Measurements from ENCODE around the gene KRTAP1-4. TPM values are rescaled to one million over a fixed set of nuclear protein-coding genes. Genes with fewer than 3 reads are reported as not detected.

KRTAP1-4 gene
- total RNA-seq, 3 donors from 2014 or later (not counting 1 experiment from before 2014, with no cell fraction given), result not detected

DNA sequence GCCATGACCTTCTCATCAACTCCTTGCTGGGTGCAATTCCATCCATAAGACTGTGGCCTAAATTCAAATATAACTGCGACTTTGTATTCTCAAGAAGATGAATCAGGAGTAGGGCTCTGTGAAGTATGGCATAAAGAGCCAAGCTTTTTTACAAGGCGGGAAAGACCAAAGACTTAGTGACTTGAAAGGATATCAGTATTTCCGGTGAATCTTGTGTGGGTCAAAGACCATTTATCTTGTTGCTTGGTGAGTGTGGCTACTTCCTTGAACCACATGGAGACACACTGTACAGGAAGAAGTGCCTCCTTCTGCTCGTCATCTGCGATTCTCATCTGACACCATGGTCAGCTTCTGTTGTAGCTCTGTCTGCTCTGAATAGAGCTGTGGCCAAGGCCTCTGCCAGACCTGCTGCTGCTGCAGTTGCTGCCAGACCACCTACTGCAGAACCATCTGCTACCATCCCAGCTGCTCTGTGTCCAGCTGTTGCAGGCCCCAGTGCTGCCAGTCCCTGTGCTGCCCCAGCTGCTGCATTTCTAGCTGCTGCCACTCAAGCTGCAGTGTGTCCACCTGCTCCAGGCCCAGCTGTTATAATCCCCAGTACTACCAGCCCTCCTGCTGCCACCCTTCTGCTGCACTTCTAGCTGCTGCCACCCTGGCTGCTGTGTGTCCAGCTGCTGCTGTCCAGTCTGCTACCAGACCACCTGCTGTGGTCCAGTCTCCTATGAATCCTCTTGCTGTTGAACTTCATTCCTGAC is 41.8 kb upstream of the KRTAP1-4 start:
- H3K27me3 Mint-ChIP-seq (ENCODE audit: low read depth in 2 of 2), result peaks cover 20 to 22% of the 10 kb centered on the region in 2 donors
- DNase-seq, result no peak
- H3K4me1 Mint-ChIP-seq, result no peaks in the 10 kb centered on the region
- ATAC-seq, result no peak
- no peaks in the 10 kb centered on the region for H3K9me3 Mint-ChIP-seq
- intact Hi-C loops (cut with micrococcal nuclease), result no loop called here
- H3K27ac Mint-ChIP-seq, result no peak overlapping the region
- WGBS (ENCODE audit: insufficient coverage), result 86% methylated on average over 5 of the region's 5 CpGs
- H3K4me3 Mint-ChIP-seq, result no peak overlapping the region
- Histone ChIP-seq H3K27me3 (ENCODE audit: control insufficient read depth, insufficient read depth, low read length) (peaks cover 3% of the 10 kb centered on the region), H3K9me3 (ENCODE audit: control insufficient read depth, insufficient read depth, low read length) (no peaks in the 10 kb centered on the region), H3K4me1 (ENCODE audit: control insufficient read depth, insufficient read depth, low read length) (no peaks in the 10 kb centered on the region), H3K27ac (ENCODE audit: low read length) (no peak overlapping the region), H3K36me3 (ENCODE audit: control insufficient read depth, insufficient read depth, low read length) (no peaks in the 10 kb centered on the region), H3K4me3 (ENCODE audit: low read length) (no peak overlapping the region)
- no peaks in the 10 kb centered on the region for H3K36me3 Mint-ChIP-seq
- TF ChIP-seq, protein P1, sequence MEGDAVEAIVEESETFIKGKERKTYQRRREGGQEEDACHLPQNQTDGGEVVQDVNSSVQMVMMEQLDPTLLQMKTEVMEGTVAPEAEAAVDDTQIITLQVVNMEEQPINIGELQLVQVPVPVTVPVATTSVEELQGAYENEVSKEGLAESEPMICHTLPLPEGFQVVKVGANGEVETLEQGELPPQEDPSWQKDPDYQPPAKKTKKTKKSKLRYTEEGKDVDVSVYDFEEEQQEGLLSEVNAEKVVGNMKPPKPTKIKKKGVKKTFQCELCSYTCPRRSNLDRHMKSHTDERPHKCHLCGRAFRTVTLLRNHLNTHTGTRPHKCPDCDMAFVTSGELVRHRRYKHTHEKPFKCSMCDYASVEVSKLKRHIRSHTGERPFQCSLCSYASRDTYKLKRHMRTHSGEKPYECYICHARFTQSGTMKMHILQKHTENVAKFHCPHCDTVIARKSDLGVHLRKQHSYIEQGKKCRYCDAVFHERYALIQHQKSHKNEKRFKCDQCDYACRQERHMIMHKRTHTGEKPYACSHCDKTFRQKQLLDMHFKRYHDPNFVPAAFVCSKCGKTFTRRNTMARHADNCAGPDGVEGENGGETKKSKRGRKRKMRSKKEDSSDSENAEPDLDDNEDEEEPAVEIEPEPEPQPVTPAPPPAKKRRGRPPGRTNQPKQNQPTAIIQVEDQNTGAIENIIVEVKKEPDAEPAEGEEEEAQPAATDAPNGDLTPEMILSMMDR (IDR thresholded peaks at IDR 0.05), result no peak

DNA sequence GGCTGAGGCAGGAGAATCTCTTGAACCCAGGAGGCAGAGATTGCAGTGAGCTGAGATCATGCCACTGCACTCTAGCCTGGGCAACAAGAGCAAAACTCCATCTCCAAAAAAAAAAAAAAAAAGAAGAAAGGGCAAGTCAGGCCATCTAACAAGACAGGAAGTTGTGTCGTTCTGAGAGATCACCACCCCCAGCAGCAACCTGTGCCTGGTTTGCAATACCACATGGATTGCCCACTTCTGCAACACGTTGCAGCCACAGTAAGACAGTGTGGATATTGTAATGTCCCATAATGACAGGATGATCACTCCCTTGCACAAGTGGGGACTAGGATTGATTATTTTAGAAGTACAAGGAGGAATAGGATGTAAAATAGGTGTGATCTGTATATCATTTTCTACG is 39.0 kb upstream of the KRTAP1-4 start:
- no peak overlapping the region for H3K27ac Mint-ChIP-seq
- no peaks in the 10 kb centered on the region for H3K36me3 ChIP-seq (ENCODE audit: control insufficient read depth, insufficient read depth, low read length)
- intact Hi-C loops (cut with micrococcal nuclease), result no loop called here
- no peaks in the 10 kb centered on the region for H3K36me3 Mint-ChIP-seq
- H3K9me3 ChIP-seq (ENCODE audit: control insufficient read depth, insufficient read depth, low read length), result no peaks in the 10 kb centered on the region
- H3K9me3 Mint-ChIP-seq, result no peaks in the 10 kb centered on the region
- no peaks in the 10 kb centered on the region for H3K4me1 ChIP-seq (ENCODE audit: control insufficient read depth, insufficient read depth, low read length)
- H3K4me3 ChIP-seq (ENCODE audit: low read length), result no peak overlapping the region
- no peaks in the 10 kb centered on the region for H3K4me1 Mint-ChIP-seq
- H3K27me3 Mint-ChIP-seq (ENCODE audit: low read depth in 2 of 2), result peaks cover 0 to 4% of the 10 kb centered on the region in 2 donors
- no peak overlapping the region for H3K4me3 Mint-ChIP-seq
- no peaks in the 10 kb centered on the region for H3K27me3 ChIP-seq (ENCODE audit: control insufficient read depth, insufficient read depth, low read length)
- DNase-seq (no peak), ATAC-seq (no peak)
- H3K27ac ChIP-seq (ENCODE audit: low read length), result no peak overlapping the region
- 41% methylated on average over 3 of the region's 3 CpGs for whole genome bisulfite sequencing (ENCODE audit: insufficient coverage)
- TF ChIP-seq, protein P1 (IDR thresholded peaks at IDR 0.05), result no peak

DNA sequence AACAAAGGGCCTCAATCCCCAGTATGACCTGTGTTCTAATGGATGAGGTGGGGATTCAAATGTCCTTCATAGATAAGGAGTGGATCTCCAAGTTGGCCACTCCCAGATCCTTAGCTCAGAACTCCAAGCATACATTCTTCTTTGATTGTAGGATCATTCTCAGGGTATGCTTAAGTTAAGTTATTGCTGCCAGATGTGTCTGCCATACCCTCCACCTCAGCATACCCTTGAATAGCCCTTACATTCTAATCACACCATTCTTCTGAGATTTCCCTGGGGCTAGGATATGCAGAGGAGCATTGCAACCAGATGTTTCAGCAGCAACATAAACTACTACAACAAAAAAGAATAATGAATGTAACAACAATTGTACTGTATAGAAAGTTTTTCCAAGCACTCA is 37.3 kb upstream of the KRTAP1-4 start:
- Mint-ChIP-seq H3K9me3 (no peaks in the 10 kb centered on the region), H3K36me3 (no peaks in the 10 kb centered on the region), H3K27me3 (ENCODE audit: low read depth in 2 of 2) (peaks cover 0 to 3% of the 10 kb centered on the region in 2 donors), H3K27ac (no peak overlapping the region), H3K4me1 (no peaks in the 10 kb centered on the region), H3K4me3 (no peak overlapping the region)
- Histone ChIP-seq H3K27me3 (ENCODE audit: control insufficient read depth, insufficient read depth, low read length) (no peaks in the 10 kb centered on the region), H3K9me3 (ENCODE audit: control insufficient read depth, insufficient read depth, low read length) (no peaks in the 10 kb centered on the region), H3K36me3 (ENCODE audit: control insufficient read depth, insufficient read depth, low read length) (no peaks in the 10 kb centered on the region), H3K4me1 (ENCODE audit: control insufficient read depth, insufficient read depth, low read length) (no peaks in the 10 kb centered on the region), H3K27ac (ENCODE audit: low read length) (no peak overlapping the region), H3K4me3 (ENCODE audit: low read length) (no peak overlapping the region)
- TF ChIP-seq, protein P1 (IDR thresholded peaks at IDR 0.05), result no peak
- DNase-seq (no peak), ATAC-seq (no peak)
- intact Hi-C loops (cut with micrococcal nuclease), result no loop called here
